H9 (cell line): ENCODE data around the gene GABRA6. TPM values are rescaled to one million over a fixed set of nuclear protein-coding genes. Genes with fewer than 3 reads are reported as not detected.

Experiments
- DNase-seq: peaks from one replicate; pipeline ENCODE4 v3.0.0-alpha.2; 2017
- H2AFZ ChIP-seq: one replicate; pipeline ENCODE4 v1.6.1; 2013; ENCODE audit warnings: mild to moderate bottlenecking, low read length, control low read depth, moderate library complexity
- H2AK5ac ChIP-seq: 2 replicates; pipeline ENCODE4 v1.6.1; 2013; ENCODE audit warnings: low read length, control low read depth, mixed read lengths; ENCODE audit not compliant: insufficient read length
- H2BK120ac ChIP-seq: one replicate; pipeline ENCODE4 v1.6.1; 2013; ENCODE audit warnings: low read depth, mild to moderate bottlenecking, low read length, control low read depth, inconsistent platforms; ENCODE audit not compliant: poor library complexity, severe bottlenecking
- H2BK12ac ChIP-seq: 2 replicates; pipeline ENCODE4 v1.6.1; 2013; ENCODE audit warnings: low read length, control low read depth, mixed read lengths, low read depth; ENCODE audit not compliant: insufficient read length
- H2BK15ac ChIP-seq: 2 replicates; pipeline ENCODE4 v1.6.1; 2013; ENCODE audit warnings: low read depth, low read length, control low read depth
- H2BK20ac ChIP-seq: one replicate; pipeline ENCODE4 v1.6.1; 2013; ENCODE audit warnings: low read depth, mild to moderate bottlenecking, low read length, control low read depth, inconsistent platforms; ENCODE audit not compliant: poor library complexity, severe bottlenecking
- H2BK5ac ChIP-seq: 2 replicates; pipeline ENCODE4 v1.6.1; 2013; ENCODE audit warnings: low read length, control low read depth, mixed read lengths; ENCODE audit not compliant: insufficient read length
- H3K14ac ChIP-seq: 2 replicates; pipeline ENCODE4 v1.6.1; 2013; ENCODE audit warnings: low read length, control low read depth; ENCODE audit not compliant: insufficient read depth
- H3K18ac ChIP-seq: 2 replicates; pipeline ENCODE4 v1.6.1; 2013; ENCODE audit warnings: low read depth, mild to moderate bottlenecking, mixed read lengths, low read length, control low read depth; ENCODE audit not compliant: insufficient read length
- H3K23ac ChIP-seq: 2 replicates; pipeline ENCODE4 v1.6.1; 2013; ENCODE audit warnings: low read length, control low read depth, mixed read lengths, low read depth; ENCODE audit not compliant: insufficient read length
- H3K23me2 ChIP-seq: 2 replicates; pipeline ENCODE4 v1.6.1; 2013; ENCODE audit warnings: low read depth, mild to moderate bottlenecking, mixed read lengths, low read length, control low read depth; ENCODE audit not compliant: insufficient read length, poor library complexity, severe bottlenecking
- H3K27ac ChIP-seq: 2 replicates; pipeline ENCODE4 v1.5.1; 2013; ENCODE audit warnings: low read length, control low read depth, mixed read lengths, low read depth; ENCODE audit not compliant: insufficient read length
- H3K27me3 ChIP-seq: 2 replicates; pipeline ENCODE4 v1.6.1; 2013; ENCODE audit warnings: low read length, control low read depth, inconsistent platforms; ENCODE audit not compliant: insufficient read depth
- H3K4ac ChIP-seq: 2 replicates; pipeline ENCODE4 v1.6.1; 2013; ENCODE audit warnings: low read depth, mild to moderate bottlenecking, control low read depth, inconsistent platforms, low read length, moderate library complexity
- H3K4me1 ChIP-seq: 2 replicates; pipeline ENCODE4 v1.6.1; 2013; ENCODE audit warnings: low read length, control low read depth, inconsistent platforms; ENCODE audit not compliant: insufficient read depth
- H3K4me2 ChIP-seq: 2 replicates; pipeline ENCODE4 v1.6.1; 2013; ENCODE audit warnings: low read length, control low read depth, mixed read lengths; ENCODE audit not compliant: insufficient read length, insufficient read depth
- H3K56ac ChIP-seq: 2 replicates; pipeline ENCODE4 v1.6.1; 2013; ENCODE audit warnings: low read depth, mild to moderate bottlenecking, mixed read lengths, low read length, control low read depth; ENCODE audit not compliant: insufficient read length
- H3K79me1 ChIP-seq: 2 replicates; pipeline ENCODE4 v1.6.1; 2013; ENCODE audit warnings: low read depth, mild to moderate bottlenecking, moderate library complexity, low read length, control low read depth, inconsistent platforms; ENCODE audit not compliant: insufficient read depth, poor library complexity, severe bottlenecking
- H3K79me2 ChIP-seq: 2 replicates; pipeline ENCODE4 v1.6.1; 2013; ENCODE audit warnings: low read length, control low read depth, inconsistent platforms; ENCODE audit not compliant: insufficient read depth
- H3K9ac ChIP-seq: 2 replicates; pipeline ENCODE4 v1.6.1; 2013; ENCODE audit warnings: low read length, control low read depth, mixed read lengths; ENCODE audit not compliant: insufficient read length; ENCODE audit errors: extremely low read depth
- H3K9me3 ChIP-seq: one replicate; pipeline ENCODE4 v1.6.1; 2013; ENCODE audit warnings: low read depth, low read length, inconsistent platforms; ENCODE audit not compliant: control insufficient read depth
- H3T11ph ChIP-seq: one replicate; pipeline ENCODE4 v1.6.1; 2013; ENCODE audit warnings: mild to moderate bottlenecking, low read length, control low read depth, inconsistent platforms
- H4K20me1 ChIP-seq: one replicate; pipeline ENCODE4 v1.6.1; 2013; ENCODE audit not compliant: control insufficient read depth, insufficient read length, insufficient read depth
- H4K5ac ChIP-seq: 2 replicates; pipeline ENCODE4 v1.6.1; 2013; ENCODE audit warnings: low read depth, mild to moderate bottlenecking, mixed read lengths, low read length, control low read depth; ENCODE audit not compliant: insufficient read length
- H4K8ac ChIP-seq: replicated peaks from 2 replicates; pipeline ENCODE4 v1.6.1; 2013; ENCODE audit warnings: low read length, control low read depth, mixed read lengths, low read depth; ENCODE audit not compliant: insufficient read length
- H4K91ac ChIP-seq: 2 replicates; pipeline ENCODE4 v1.6.1; 2013; ENCODE audit warnings: low read depth, mild to moderate bottlenecking, moderate library complexity, mixed read lengths, low read length, control low read depth; ENCODE audit not compliant: insufficient read length
- H3K27ac Mint-ChIP-seq, 3 experiments: 2 replicates in 2 of 3; 3 replicates in 1 of 3; pipeline ENCODE4 v1.8.0; 2020 to 2021; ENCODE audit warnings: mixed read lengths in 3 of 3, mild to moderate bottlenecking in 1 of 3, moderate library complexity in 1 of 3
- H3K27me3 Mint-ChIP-seq: 2 replicates; pipeline ENCODE4 v1.8.0; 2021; ENCODE audit warnings: low read depth, mild to moderate bottlenecking, moderate library complexity, mixed read lengths
- H3K36me3 Mint-ChIP-seq, 3 experiments: 2 replicates in 2 of 3; 3 replicates in 1 of 3; pipeline ENCODE4 v1.8.0; 2020 to 2021; ENCODE audit warnings: low read depth in 3 of 3, mixed read lengths in 3 of 3; ENCODE audit not compliant: insufficient read depth in 1 of 3
- H3K4me1 Mint-ChIP-seq, 2 experiments: 2 replicates each; pipeline ENCODE4 v1.8.0; 2020; ENCODE audit warnings: mixed read lengths in 2 of 2
- H3K4me3 Mint-ChIP-seq, 2 experiments: 2 replicates in 1 of 2; 3 replicates in 1 of 2; pipeline ENCODE4 v1.8.0; 2020 to 2021; ENCODE audit warnings: mild to moderate bottlenecking in 2 of 2, mixed read lengths in 2 of 2, moderate library complexity in 1 of 2
- H3K9me3 Mint-ChIP-seq, 2 experiments: 2 replicates in 1 of 2; 3 replicates in 1 of 2; pipeline ENCODE4 v1.8.0; 2020; ENCODE audit warnings: mild to moderate bottlenecking in 2 of 2, mixed read lengths in 2 of 2, moderate library complexity in 1 of 2
- CTCF ChIP-seq: fragments of 200-600 bp; sonication (generic); conservative IDR thresholded peaks from 3 replicates; pipeline ENCODE4 v1.8.0; 2021; ENCODE audit warnings: antibody characterized with exemption, mild to moderate bottlenecking
- WGBS: extraction: QIAGEN DNeasy Blood & Tissue Kit; methylation state at CpG from one replicate; pipeline ENCODE4 v1.1.7; 2013; ENCODE audit warnings: missing lambda C conversion rate, low lambda C conversion rate, mixed read lengths; ENCODE audit not compliant: insufficient read length; ENCODE audit errors: extremely low coverage; 5-methylcytosine and 5-hydroxymethylcytosine counted together
- total RNA-seq: library from RNA; stranded (reverse); gene quantifications from 2 replicates; pipeline ENCODE4 v1.2.1, GENCODE V29; 2021

Gene GABRA6
- total RNA-seq, 1 experiment from 2014 or later, result not detected

DNA sequence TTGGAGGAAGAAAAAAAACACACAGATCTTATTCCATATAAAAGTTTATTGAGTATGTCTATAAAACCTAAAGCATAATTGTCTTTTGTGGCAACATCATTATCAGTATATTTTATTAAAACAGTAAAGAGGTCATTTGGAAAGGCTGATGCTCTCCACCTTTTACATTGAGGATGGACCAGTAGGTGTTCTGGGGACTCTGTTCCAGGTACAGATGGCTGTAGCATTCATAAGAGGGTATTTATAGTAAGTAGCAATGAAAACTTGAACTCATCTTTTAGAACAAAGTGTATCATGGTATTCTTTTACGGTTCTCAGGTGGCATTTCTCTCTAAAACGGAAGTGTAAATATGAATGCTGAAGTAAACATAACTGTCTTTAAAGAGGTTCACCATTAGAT, 1.8 kb downstream of the GABRA6 start:
- Histone ChIP-seq H2BK15ac (no peak overlapping the region), H2BK20ac (no peak overlapping the region), H2AFZ (no peak overlapping the region), H4K8ac (no peak overlapping the region), H2BK5ac (no peak overlapping the region), H3K9me3 (no peaks in the 10 kb centered on the region), H3K79me1 (no peaks in the 10 kb centered on the region), H3K27ac (no peak overlapping the region), H3K4me1 (no peaks in the 10 kb centered on the region), H3K4me2 (no peak overlapping the region), H3K79me2 (no peaks in the 10 kb centered on the region), H2BK120ac (no peak overlapping the region), H3K4ac (no peak overlapping the region), H3T11ph (no peak overlapping the region), H2BK12ac (no peak overlapping the region), H4K20me1 (no peaks in the 10 kb centered on the region), H3K27me3 (no peaks in the 10 kb centered on the region), H4K91ac (no peak overlapping the region), H3K56ac (no peak overlapping the region), H4K5ac (no peak overlapping the region), H3K23me2 (no peaks in the 10 kb centered on the region), H3K23ac (no peak overlapping the region), H3K18ac (no peak overlapping the region), H3K14ac (no peak overlapping the region), H2AK5ac (no peak overlapping the region), H3K9ac (no peak overlapping the region)
- DNase-seq, result no peak
- Mint-ChIP-seq H3K9me3 (no peaks in the 10 kb centered on the region; a peak in 1 of 5 replicates), H3K4me1 (no peaks in the 10 kb centered on the region; a peak in 1 of 4 replicates), H3K36me3 (no peaks in the 10 kb centered on the region), H3K27ac (no peak overlapping the region), H3K27me3 (no peaks in the 10 kb centered on the region), H3K4me3 (no peak overlapping the region)
- no peak for TF ChIP-seq CTCF
- no CpG with 5 or more reads among the region's 2 CpGs for WGBS
